Esophagus squamous epithelium (tissue), 5 donors: ENCODE results near the gene OR7A5. TPM values are rescaled to one million over a fixed set of nuclear protein-coding genes. Genes with fewer than 3 reads are reported as not detected.
"Not testable (repeated sequence)": the region's sequence is repeated elsewhere in the genome, so short reads cannot be mapped to it uniquely, and the experiment has no call there.

ENCODE experiments used
- DNase-seq: peaks from one replicate; lab custom pipeline; 2025; lab: John Stamatoyannopoulos, UW
- H3K27ac ChIP-seq, 4 donors: fragments of 200-600 bp; sonication (generic); one replicate each; pipeline ENCODE4 v1.5.1; 2016 to 2019; ENCODE audit warnings: mild to moderate bottlenecking in 1 of 4
- H3K27me3 ChIP-seq, 4 donors: fragments of 200-600 bp; sonication (generic); 1 replicate in 3 of 4; 2 replicates in 1 of 4; pipeline versions ENCODE4 v1.5.1 to v1.6.0; 2017 to 2021; ENCODE audit warnings: antibody characterized with exemption in 1 of 4
- H3K36me3 ChIP-seq, 3 donors: fragments of 200-600 bp; sonication (generic); one replicate each; pipeline ENCODE4 v1.5.1; 2016 to 2019
- H3K4me1 ChIP-seq, 3 donors: fragments of 200-600 bp; sonication (generic); one replicate each; pipeline ENCODE4 v1.5.1; 2017 to 2019
- H3K4me3 ChIP-seq, 4 donors: fragments of 200-600 bp; sonication (generic); 1 replicate in 3 of 4; 2 replicates in 1 of 4; pipeline ENCODE4 v1.5.1; 2016 to 2019; ENCODE audit warnings: mild to moderate bottlenecking in 2 of 4, moderate library complexity in 1 of 4
- H3K9me3 ChIP-seq, 3 donors: fragments of 200-600 bp; sonication (generic); one replicate each; pipeline ENCODE4 v1.5.1; 2016 to 2019
- CTCF ChIP-seq, 6 experiments: fragments of 450-650 bp in 4 of 6; fragments of 200-600 bp in 2 of 6; sonication (generic) in 2 of 6; IDR thresholded peaks; one replicate each; pipeline ENCODE4 v1.5.1; 2016 to 2019; ENCODE audit warnings: antibody characterized with exemption in 6 of 6, mild to moderate bottlenecking in 4 of 6, moderate library complexity in 4 of 6
- POLR2A ChIP-seq, 4 donors: fragments of 450-650 bp; IDR thresholded peaks; one replicate each; pipeline ENCODE4 v1.6.1; 2017; ENCODE audit warnings: antibody characterized with exemption in 4 of 4, mild to moderate bottlenecking in 4 of 4, moderate library complexity in 3 of 4
- WGBS, 2 donors: methylation state at CpG; one replicate each; pipeline ENCODE4 v1.1.5; 2018; 5-methylcytosine and 5-hydroxymethylcytosine counted together
- intact Hi-C: fragments of 100-400 bp; cut with DNase I; formaldehyde crosslinking; loops from one replicate; pipeline ENCODE4 v1.15.0; 2022
- small RNA-seq, 4 donors: library from RNA; depleted of rRNA; stranded (forward); fragments of <200 nt; gene quantifications; one replicate each; pipeline ENCODE3, GENCODE V24; 2016
- total RNA-seq, 4 donors: library from RNA; depleted of rRNA; stranded (reverse); fragments of >200 nt; gene quantifications; one replicate each; pipeline ENCODE4 v1.1.0, GENCODE V29; 2016
- donor health status: DM: yes; HTN: yes; CAD: no.

Gene OR7A5
- total RNA-seq, 4 donors from 2014 or later = 0.38 TPM; not detected in 3

- no peak for DNase-seq
- Histone ChIP-seq H3K4me3 (no peak overlapping the region), H3K4me1 (peaks cover 3 to 20% (median 3%) of the 10 kb centered on the region in 3 donors), H3K9me3 (peaks cover 0 to 3% (median 0%) of the 10 kb centered on the region in 3 donors), H3K27ac (no peak overlapping the region), H3K36me3 (no peaks in the 10 kb centered on the region), H3K27me3 (peaks cover 0 to 68% (median 0%) of the 10 kb centered on the region in 4 donors)
- intact Hi-C loops = loop anchor here (10.0 kb wide), 1 partner anchor 204 kb away; the partner anchor contains the start of gene NDUFB7
- WGBS, 2 donors = 41 to 56% methylated on average over 5 of the region's 5 CpGs
- no peak for TF ChIP-seq POLR2A (IDR thresholded peaks at IDR 0.05)
- no peak for TF ChIP-seq CTCF (IDR thresholded peaks at IDR 0.05)
These were observed 55.8 kb downstream of the OR7A5 start for GRCh38 chr19:14779151-14779550.

GRCh38 chr19:14778110-14778845, 56.7 kb downstream of the OR7A5 start, which contains the start of gene ADGRE2:
ADGRE2 (minus strand) TSS chr19:14778560; CDS start chr19:14776756, 1,804 bp downstream.
- intact Hi-C loops = loop anchor here (10.0 kb wide), 1 partner anchor 203 kb away; the partner anchor contains the start of gene NDUFB7
- 59 to 69% methylated on average over 9 to 10 of the region's 12 CpGs for WGBS, 2 donors

GRCh38 chr19:14777645-14778044, 57.3 kb downstream of the OR7A5 start:
- H3K36me3 ChIP-seq, DNase-seq, H3K27ac ChIP-seq, H3K4me3 ChIP-seq, H3K9me3 ChIP-seq: not testable (repeated sequence)
- intact Hi-C loops = loop anchor here (10.0 kb wide), 1 partner anchor 203 kb away; the partner anchor contains the start of gene NDUFB7
- Histone ChIP-seq H3K4me1 (peaks cover 3 to 20% (median 3%) of the 10 kb centered on the region in 3 donors), H3K27me3 (peaks cover 0 to 75% (median 0%) of the 10 kb centered on the region in 4 donors)
- 93 to 100% methylated on average over 3 to 4 of the region's 4 CpGs for WGBS, 2 donors

More at GRCh38 chr19:14778110-14778845, 56.7 kb downstream of the OR7A5 start, which contains the start of gene ADGRE2:
- H3K4me3 ChIP-seq, H3K36me3 ChIP-seq, H3K27ac ChIP-seq, H3K9me3 ChIP-seq, DNase-seq: not testable (repeated sequence)
- Histone ChIP-seq H3K27me3 (peaks cover 0 to 75% (median 0%) of the 10 kb centered on the region in 4 donors), H3K4me1 (peaks cover 3 to 20% (median 3%) of the 10 kb centered on the region in 3 donors)

Small RNA genes lying within 50 kb of the gene (small RNA-seq; reads per million reads assigned to genes)
- gene AC005255.1 = 0 to 0.15 (median 0) reads per million in 4 donors

Other genes starting within 250 kb of the OR7A5 start
- gene ADGRE3, start 160.3 kb downstream of the OR7A5 start, total RNA-seq = under 1 TPM in 1 of 4 donors, not detected in 3; 0.29 TPM
- gene ZNF333, start 145.1 kb downstream of the OR7A5 start, total RNA-seq = 10 to 100 TPM in 1 of 4 donors, 1 to 10 TPM in 3; 1.1 to 20.2 (median 3.9) TPM
- 1 to 10 TPM in 3 of 4 donors, under 1 TPM in 1; 0.49 to 5.8 (median 4.0) TPM for gene ADGRE2, start 56.6 kb downstream of the OR7A5 start, total RNA-seq
- gene OR7C1, start within 50 bp of the OR7A5 start, total RNA-seq = not detected
- not detected for gene OR7A10, start 13.7 kb upstream of the OR7A5 start, total RNA-seq
- not detected for gene OR7A17, start 50.9 kb upstream of the OR7A5 start, total RNA-seq
- gene OR7C2, start 106.3 kb upstream of the OR7A5 start, total RNA-seq = not detected
- gene SLC1A6, start 144.7 kb upstream of the OR7A5 start, total RNA-seq = not detected
- gene CASP14, start 214.3 kb upstream of the OR7A5 start, total RNA-seq = under 1 TPM in 2 of 4 donors, not detected in 2; 0.42 to 0.44 TPM
- not detected for gene OR1I1, start 247.0 kb upstream of the OR7A5 start, total RNA-seq